H9 (cell line): Measurements from ENCODE around the gene KEAP1. TPM values are rescaled to one million over a fixed set of nuclear protein-coding genes. Genes with fewer than 3 reads are reported as not detected.

Source experiments
- DNase-seq: peaks from one replicate; pipeline ENCODE4 v3.0.0-alpha.2; 2017
- H2AFZ ChIP-seq: one replicate; pipeline ENCODE4 v1.6.1; 2013; ENCODE audit warnings: mild to moderate bottlenecking, low read length, control low read depth, moderate library complexity
- H2AK5ac ChIP-seq: 2 replicates; pipeline ENCODE4 v1.6.1; 2013; ENCODE audit warnings: low read length, control low read depth, mixed read lengths; ENCODE audit not compliant: insufficient read length
- H2BK120ac ChIP-seq: one replicate; pipeline ENCODE4 v1.6.1; 2013; ENCODE audit warnings: low read depth, mild to moderate bottlenecking, low read length, control low read depth, inconsistent platforms; ENCODE audit not compliant: poor library complexity, severe bottlenecking
- H2BK12ac ChIP-seq: 2 replicates; pipeline ENCODE4 v1.6.1; 2013; ENCODE audit warnings: low read length, control low read depth, mixed read lengths, low read depth; ENCODE audit not compliant: insufficient read length
- H2BK15ac ChIP-seq: 2 replicates; pipeline ENCODE4 v1.6.1; 2013; ENCODE audit warnings: low read depth, low read length, control low read depth
- H2BK20ac ChIP-seq: one replicate; pipeline ENCODE4 v1.6.1; 2013; ENCODE audit warnings: low read depth, mild to moderate bottlenecking, low read length, control low read depth, inconsistent platforms; ENCODE audit not compliant: poor library complexity, severe bottlenecking
- H2BK5ac ChIP-seq: 2 replicates; pipeline ENCODE4 v1.6.1; 2013; ENCODE audit warnings: low read length, control low read depth, mixed read lengths; ENCODE audit not compliant: insufficient read length
- H3K14ac ChIP-seq: 2 replicates; pipeline ENCODE4 v1.6.1; 2013; ENCODE audit warnings: low read length, control low read depth; ENCODE audit not compliant: insufficient read depth
- H3K18ac ChIP-seq: 2 replicates; pipeline ENCODE4 v1.6.1; 2013; ENCODE audit warnings: low read depth, mild to moderate bottlenecking, mixed read lengths, low read length, control low read depth; ENCODE audit not compliant: insufficient read length
- H3K23ac ChIP-seq: 2 replicates; pipeline ENCODE4 v1.6.1; 2013; ENCODE audit warnings: low read length, control low read depth, mixed read lengths, low read depth; ENCODE audit not compliant: insufficient read length
- H3K23me2 ChIP-seq: 2 replicates; pipeline ENCODE4 v1.6.1; 2013; ENCODE audit warnings: low read depth, mild to moderate bottlenecking, mixed read lengths, low read length, control low read depth; ENCODE audit not compliant: insufficient read length, poor library complexity, severe bottlenecking
- H3K27ac ChIP-seq: 2 replicates; pipeline ENCODE4 v1.5.1; 2013; ENCODE audit warnings: low read length, control low read depth, mixed read lengths, low read depth; ENCODE audit not compliant: insufficient read length
- H3K27me3 ChIP-seq: 2 replicates; pipeline ENCODE4 v1.6.1; 2013; ENCODE audit warnings: low read length, control low read depth, inconsistent platforms; ENCODE audit not compliant: insufficient read depth
- H3K4ac ChIP-seq: 2 replicates; pipeline ENCODE4 v1.6.1; 2013; ENCODE audit warnings: low read depth, mild to moderate bottlenecking, control low read depth, inconsistent platforms, low read length, moderate library complexity
- H3K4me1 ChIP-seq: 2 replicates; pipeline ENCODE4 v1.6.1; 2013; ENCODE audit warnings: low read length, control low read depth, inconsistent platforms; ENCODE audit not compliant: insufficient read depth
- H3K4me2 ChIP-seq: 2 replicates; pipeline ENCODE4 v1.6.1; 2013; ENCODE audit warnings: low read length, control low read depth, mixed read lengths; ENCODE audit not compliant: insufficient read length, insufficient read depth
- H3K56ac ChIP-seq: 2 replicates; pipeline ENCODE4 v1.6.1; 2013; ENCODE audit warnings: low read depth, mild to moderate bottlenecking, mixed read lengths, low read length, control low read depth; ENCODE audit not compliant: insufficient read length
- H3K79me1 ChIP-seq: 2 replicates; pipeline ENCODE4 v1.6.1; 2013; ENCODE audit warnings: low read depth, mild to moderate bottlenecking, moderate library complexity, low read length, control low read depth, inconsistent platforms; ENCODE audit not compliant: insufficient read depth, poor library complexity, severe bottlenecking
- H3K79me2 ChIP-seq: 2 replicates; pipeline ENCODE4 v1.6.1; 2013; ENCODE audit warnings: low read length, control low read depth, inconsistent platforms; ENCODE audit not compliant: insufficient read depth
- H3K9ac ChIP-seq: 2 replicates; pipeline ENCODE4 v1.6.1; 2013; ENCODE audit warnings: low read length, control low read depth, mixed read lengths; ENCODE audit not compliant: insufficient read length; ENCODE audit errors: extremely low read depth
- H3K9me3 ChIP-seq: one replicate; pipeline ENCODE4 v1.6.1; 2013; ENCODE audit warnings: low read depth, low read length, inconsistent platforms; ENCODE audit not compliant: control insufficient read depth
- H3T11ph ChIP-seq: one replicate; pipeline ENCODE4 v1.6.1; 2013; ENCODE audit warnings: mild to moderate bottlenecking, low read length, control low read depth, inconsistent platforms
- H4K20me1 ChIP-seq: one replicate; pipeline ENCODE4 v1.6.1; 2013; ENCODE audit not compliant: control insufficient read depth, insufficient read length, insufficient read depth
- H4K5ac ChIP-seq: 2 replicates; pipeline ENCODE4 v1.6.1; 2013; ENCODE audit warnings: low read depth, mild to moderate bottlenecking, mixed read lengths, low read length, control low read depth; ENCODE audit not compliant: insufficient read length
- H4K8ac ChIP-seq: replicated peaks from 2 replicates; pipeline ENCODE4 v1.6.1; 2013; ENCODE audit warnings: low read length, control low read depth, mixed read lengths, low read depth; ENCODE audit not compliant: insufficient read length
- H4K91ac ChIP-seq: 2 replicates; pipeline ENCODE4 v1.6.1; 2013; ENCODE audit warnings: low read depth, mild to moderate bottlenecking, moderate library complexity, mixed read lengths, low read length, control low read depth; ENCODE audit not compliant: insufficient read length
- H3K27ac Mint-ChIP-seq, 3 experiments: 2 replicates in 2 of 3; 3 replicates in 1 of 3; pipeline ENCODE4 v1.8.0; 2020 to 2021; ENCODE audit warnings: mixed read lengths in 3 of 3, mild to moderate bottlenecking in 1 of 3, moderate library complexity in 1 of 3
- H3K27me3 Mint-ChIP-seq: 2 replicates; pipeline ENCODE4 v1.8.0; 2021; ENCODE audit warnings: low read depth, mild to moderate bottlenecking, moderate library complexity, mixed read lengths
- H3K36me3 Mint-ChIP-seq, 3 experiments: 2 replicates in 2 of 3; 3 replicates in 1 of 3; pipeline ENCODE4 v1.8.0; 2020 to 2021; ENCODE audit warnings: low read depth in 3 of 3, mixed read lengths in 3 of 3; ENCODE audit not compliant: insufficient read depth in 1 of 3
- H3K4me1 Mint-ChIP-seq, 2 experiments: 2 replicates each; pipeline ENCODE4 v1.8.0; 2020; ENCODE audit warnings: mixed read lengths in 2 of 2
- H3K4me3 Mint-ChIP-seq, 2 experiments: 2 replicates in 1 of 2; 3 replicates in 1 of 2; pipeline ENCODE4 v1.8.0; 2020 to 2021; ENCODE audit warnings: mild to moderate bottlenecking in 2 of 2, mixed read lengths in 2 of 2, moderate library complexity in 1 of 2
- H3K9me3 Mint-ChIP-seq, 2 experiments: 2 replicates in 1 of 2; 3 replicates in 1 of 2; pipeline ENCODE4 v1.8.0; 2020; ENCODE audit warnings: mild to moderate bottlenecking in 2 of 2, mixed read lengths in 2 of 2, moderate library complexity in 1 of 2
- WGBS: extraction: QIAGEN DNeasy Blood & Tissue Kit; methylation state at CpG from one replicate; pipeline ENCODE4 v1.1.7; 2013; ENCODE audit warnings: missing lambda C conversion rate, low lambda C conversion rate, mixed read lengths; ENCODE audit not compliant: insufficient read length; ENCODE audit errors: extremely low coverage; 5-methylcytosine and 5-hydroxymethylcytosine counted together
- total RNA-seq: library from RNA; stranded (reverse); gene quantifications from 2 replicates; pipeline ENCODE4 v1.2.1, GENCODE V29; 2021
- TF ChIP-seq, protein P1 (sequence below): fragments of 200-600 bp; sonication (generic); conservative IDR thresholded peaks from 3 replicates; pipeline ENCODE4 v1.8.0; 2021; ENCODE audit warnings: antibody characterized with exemption, mild to moderate bottlenecking

The KEAP1 gene
- total RNA-seq, 1 experiment from 2014 or later = 88.7 TPM

GRCh38 chr19:10449037-10449436 lies 54.1 kb downstream of the KEAP1 start:
- no peaks in the 10 kb centered on the region for H3K79me1 ChIP-seq
- H3K9me3 Mint-ChIP-seq = no peaks in the 10 kb centered on the region
- DNase-seq = no peak

More at GRCh38 chr19:10449037-10449436, 54.1 kb downstream of the KEAP1 start:
- H2AFZ ChIP-seq = no peak overlapping the region
- H3K56ac ChIP-seq = no peak overlapping the region
- H3K23me2 ChIP-seq = no peaks in the 10 kb centered on the region
- no peaks in the 10 kb centered on the region for H3K36me3 Mint-ChIP-seq
- H3K4ac ChIP-seq = no peak overlapping the region
- H4K91ac ChIP-seq = no peak overlapping the region
- no peaks in the 10 kb centered on the region for H3K4me1 ChIP-seq
- H3K4me2 ChIP-seq = no peak overlapping the region
- H3K27me3 ChIP-seq = no peaks in the 10 kb centered on the region
- H3K18ac ChIP-seq = no peak overlapping the region
- H3T11ph ChIP-seq = no peak overlapping the region
- no peak overlapping the region for H3K23ac ChIP-seq
- no peak overlapping the region for H2AK5ac ChIP-seq
- peaks cover 7% of the 10 kb centered on the region for H3K27me3 Mint-ChIP-seq
- H3K14ac ChIP-seq = no peak overlapping the region
- TF ChIP-seq, protein P1, sequence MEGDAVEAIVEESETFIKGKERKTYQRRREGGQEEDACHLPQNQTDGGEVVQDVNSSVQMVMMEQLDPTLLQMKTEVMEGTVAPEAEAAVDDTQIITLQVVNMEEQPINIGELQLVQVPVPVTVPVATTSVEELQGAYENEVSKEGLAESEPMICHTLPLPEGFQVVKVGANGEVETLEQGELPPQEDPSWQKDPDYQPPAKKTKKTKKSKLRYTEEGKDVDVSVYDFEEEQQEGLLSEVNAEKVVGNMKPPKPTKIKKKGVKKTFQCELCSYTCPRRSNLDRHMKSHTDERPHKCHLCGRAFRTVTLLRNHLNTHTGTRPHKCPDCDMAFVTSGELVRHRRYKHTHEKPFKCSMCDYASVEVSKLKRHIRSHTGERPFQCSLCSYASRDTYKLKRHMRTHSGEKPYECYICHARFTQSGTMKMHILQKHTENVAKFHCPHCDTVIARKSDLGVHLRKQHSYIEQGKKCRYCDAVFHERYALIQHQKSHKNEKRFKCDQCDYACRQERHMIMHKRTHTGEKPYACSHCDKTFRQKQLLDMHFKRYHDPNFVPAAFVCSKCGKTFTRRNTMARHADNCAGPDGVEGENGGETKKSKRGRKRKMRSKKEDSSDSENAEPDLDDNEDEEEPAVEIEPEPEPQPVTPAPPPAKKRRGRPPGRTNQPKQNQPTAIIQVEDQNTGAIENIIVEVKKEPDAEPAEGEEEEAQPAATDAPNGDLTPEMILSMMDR = no peak
- H3K9me3 ChIP-seq = no peaks in the 10 kb centered on the region
- H4K20me1 ChIP-seq = no peaks in the 10 kb centered on the region
- H2BK120ac ChIP-seq = no peak overlapping the region
- no peak overlapping the region for H3K27ac Mint-ChIP-seq
- peaks cover 5 to 26% of the 10 kb centered on the region in 2 experiments for H3K4me1 Mint-ChIP-seq
- H2BK15ac ChIP-seq = no peak overlapping the region
- WGBS = no CpG with 5 or more reads among the region's 7 CpGs
- H2BK20ac ChIP-seq = no peak overlapping the region
- no peak overlapping the region for H3K4me3 Mint-ChIP-seq
- no peak overlapping the region for H2BK5ac ChIP-seq
- no peak overlapping the region for H4K5ac ChIP-seq
- H3K79me2 ChIP-seq = no peaks in the 10 kb centered on the region
- H2BK12ac ChIP-seq = no peak overlapping the region
- H3K27ac ChIP-seq = no peak overlapping the region
- no peak overlapping the region for H4K8ac ChIP-seq
- no peak overlapping the region for H3K9ac ChIP-seq
